ENCODE results near the gene UBR1.
A peak's percentile ranks its signal among the peaks of the same experiment; 100 is the strongest.

UBR1 gene

DNA sequence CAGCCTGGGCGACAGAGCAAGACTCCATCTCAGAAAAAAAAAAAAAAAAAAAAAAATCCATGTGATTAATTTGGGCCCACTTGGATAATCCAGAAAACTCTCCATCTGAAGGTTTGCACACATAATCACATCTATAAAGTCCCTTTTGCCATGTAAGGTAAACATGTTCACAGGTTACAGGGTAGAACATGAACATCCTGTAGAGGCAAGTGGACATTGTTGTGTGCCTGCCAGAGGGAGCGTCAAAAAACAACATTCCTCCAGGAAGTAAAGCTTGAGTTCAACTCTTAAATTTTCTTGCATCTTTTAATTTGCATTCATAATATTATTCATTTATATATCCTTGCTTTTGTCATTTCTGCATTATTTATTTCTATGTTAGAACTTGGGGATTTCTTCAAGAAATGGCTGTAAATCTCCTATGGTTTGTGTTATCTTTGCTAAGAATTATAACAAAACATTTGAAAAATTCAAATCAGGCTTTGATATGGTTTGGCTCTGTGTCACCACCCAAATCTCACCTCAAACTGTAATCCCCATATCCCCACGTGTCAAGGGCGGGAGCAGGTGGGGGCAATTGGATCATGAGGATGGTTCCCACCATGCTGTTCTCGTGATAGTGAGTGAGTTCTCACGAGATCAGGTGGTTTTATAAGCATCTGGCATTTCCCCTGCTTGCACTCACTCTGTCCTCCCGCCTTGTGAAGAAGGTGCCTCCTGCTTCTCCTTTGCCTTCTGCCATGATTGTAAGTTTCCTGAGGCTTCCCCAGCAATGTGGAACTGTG, 173.9 kb downstream of the UBR1 start:
- no peak overlapping the region for H3K4me3 ChIP-seq (ENCODE audit: insufficient read depth, low read length, poor library complexity, severe bottlenecking)
- no peaks in the 10 kb centered on the region for H3K9me2 ChIP-seq (replicated peaks; ENCODE audit: insufficient read depth, low read length)
- no peak overlapping the region for H2AFZ ChIP-seq (ENCODE audit: low read depth, low read length, severe bottlenecking)
- H3K36me3 ChIP-seq (ENCODE audit: low read length), result no peaks in the 10 kb centered on the region
- no peak overlapping the region for H3K27ac ChIP-seq (ENCODE audit: low read depth, low read length)
- no peaks in the 10 kb centered on the region for H3F3A ChIP-seq (ENCODE audit: insufficient read depth)
- no peak overlapping the region for H3K9ac ChIP-seq (ENCODE audit: low read length)
- H3K79me2 ChIP-seq (ENCODE audit: insufficient read depth, low read length), result no peaks in the 10 kb centered on the region
- TF ChIP-seq EZH2phosphoT487 (conservative IDR thresholded peaks at IDR 0.05; ENCODE audit: low read length), result no peak
- TF ChIP-seq, protein P1, sequence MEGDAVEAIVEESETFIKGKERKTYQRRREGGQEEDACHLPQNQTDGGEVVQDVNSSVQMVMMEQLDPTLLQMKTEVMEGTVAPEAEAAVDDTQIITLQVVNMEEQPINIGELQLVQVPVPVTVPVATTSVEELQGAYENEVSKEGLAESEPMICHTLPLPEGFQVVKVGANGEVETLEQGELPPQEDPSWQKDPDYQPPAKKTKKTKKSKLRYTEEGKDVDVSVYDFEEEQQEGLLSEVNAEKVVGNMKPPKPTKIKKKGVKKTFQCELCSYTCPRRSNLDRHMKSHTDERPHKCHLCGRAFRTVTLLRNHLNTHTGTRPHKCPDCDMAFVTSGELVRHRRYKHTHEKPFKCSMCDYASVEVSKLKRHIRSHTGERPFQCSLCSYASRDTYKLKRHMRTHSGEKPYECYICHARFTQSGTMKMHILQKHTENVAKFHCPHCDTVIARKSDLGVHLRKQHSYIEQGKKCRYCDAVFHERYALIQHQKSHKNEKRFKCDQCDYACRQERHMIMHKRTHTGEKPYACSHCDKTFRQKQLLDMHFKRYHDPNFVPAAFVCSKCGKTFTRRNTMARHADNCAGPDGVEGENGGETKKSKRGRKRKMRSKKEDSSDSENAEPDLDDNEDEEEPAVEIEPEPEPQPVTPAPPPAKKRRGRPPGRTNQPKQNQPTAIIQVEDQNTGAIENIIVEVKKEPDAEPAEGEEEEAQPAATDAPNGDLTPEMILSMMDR (IDR thresholded peaks at IDR 0.05; ENCODE audit: insufficient read depth, low read length, poor library complexity, severe bottlenecking), result no peak
- no peaks in the 10 kb centered on the region for H3K27me3 ChIP-seq (ENCODE audit: low read length)
- H4K20me1 ChIP-seq (ENCODE audit: low read depth, low read length), result no peaks in the 10 kb centered on the region
- H3K9me3 ChIP-seq (ENCODE audit: insufficient read depth, low read length), result no peaks in the 10 kb centered on the region
- H3K4me2 ChIP-seq (ENCODE audit: low read depth, low read length, poor library complexity, severe bottlenecking), result no peak overlapping the region

DNA sequence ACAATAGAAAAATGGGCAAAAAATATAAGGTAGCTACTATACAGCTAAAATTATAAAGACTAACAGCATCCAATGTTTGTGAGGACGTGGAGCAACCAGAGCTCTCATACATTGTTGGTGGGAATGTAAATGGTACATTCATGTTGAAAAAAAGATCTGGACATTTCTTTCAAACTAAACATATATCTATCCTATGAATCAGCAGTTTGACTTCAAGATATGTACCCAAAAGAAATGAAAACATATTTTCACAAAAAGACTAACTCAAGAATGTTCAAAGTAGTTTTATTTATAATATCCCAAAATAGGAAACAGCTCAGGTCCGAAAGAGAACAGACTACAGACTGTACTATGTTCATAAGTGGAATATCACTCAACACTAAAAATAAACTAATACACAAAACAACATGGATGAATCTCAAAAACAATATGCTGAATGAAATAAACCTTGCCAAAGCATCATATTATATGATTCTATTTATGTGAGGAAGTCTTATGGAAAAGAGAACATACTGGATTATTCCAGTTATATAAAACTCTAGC, 176.5 kb downstream of the UBR1 start:
- Histone ChIP-seq H3K36me3 (ENCODE audit: low read length) (no peaks in the 10 kb centered on the region), H4K20me1 (ENCODE audit: low read depth, low read length) (no peaks in the 10 kb centered on the region), H3K27ac (ENCODE audit: low read depth, low read length) (no peak overlapping the region), H3K79me2 (ENCODE audit: insufficient read depth, low read length) (no peaks in the 10 kb centered on the region), H3K9me3 (ENCODE audit: insufficient read depth, low read length) (no peaks in the 10 kb centered on the region), H3K9ac (ENCODE audit: low read length) (no peak overlapping the region), H3K4me2 (ENCODE audit: low read depth, low read length, poor library complexity, severe bottlenecking) (no peak overlapping the region), H2AFZ (ENCODE audit: low read depth, low read length, severe bottlenecking) (no peak overlapping the region), H3K9me2 (replicated peaks; ENCODE audit: insufficient read depth, low read length) (no peaks in the 10 kb centered on the region), H3F3A (ENCODE audit: insufficient read depth) (no peaks in the 10 kb centered on the region), H3K4me3 (ENCODE audit: insufficient read depth, low read length, poor library complexity, severe bottlenecking) (no peak overlapping the region), H3K27me3 (ENCODE audit: low read length) (no peaks in the 10 kb centered on the region)
- TF ChIP-seq, protein P1 (IDR thresholded peaks at IDR 0.05; ENCODE audit: insufficient read depth, low read length, poor library complexity, severe bottlenecking), result no peak
- TF ChIP-seq EZH2phosphoT487 (conservative IDR thresholded peaks at IDR 0.05; ENCODE audit: low read length), result no peak

DNA sequence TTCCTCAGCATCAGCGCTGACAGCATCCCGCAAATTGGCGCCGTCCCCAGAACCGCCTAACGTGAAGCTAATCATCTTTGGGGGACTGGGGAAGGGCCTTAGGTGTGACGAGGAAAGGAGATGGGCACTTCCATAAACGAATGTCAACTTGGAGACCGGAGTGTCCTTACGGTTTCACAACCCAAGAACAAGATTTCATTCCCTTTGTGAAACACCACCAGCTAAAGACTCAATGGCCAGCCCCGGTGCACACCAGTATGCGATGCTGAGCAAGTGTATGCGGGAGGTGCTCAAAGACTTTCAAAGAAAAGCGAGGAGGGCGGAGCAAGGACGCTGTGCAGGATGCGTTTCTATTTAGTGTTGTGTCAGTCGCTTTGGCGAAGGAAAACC, 184.5 kb downstream of the UBR1 start:
- H2AFZ ChIP-seq (ENCODE audit: low read depth, low read length, severe bottlenecking), result peak overlapping the region; percentile 88
- peaks cover 17% of the 10 kb centered on the region; the same call in 1 of the 2 replicates for H3F3A ChIP-seq (ENCODE audit: insufficient read depth)
- H4K20me1 ChIP-seq (ENCODE audit: low read depth, low read length), result peaks cover 12% of the 10 kb centered on the region; the same call in 1 of the 2 replicates
- H3K9ac ChIP-seq (ENCODE audit: low read length), result peak overlapping the region; percentile 44
- H3K4me3 ChIP-seq (ENCODE audit: insufficient read depth, low read length, poor library complexity, severe bottlenecking), result peak overlapping the region; percentile 48
- H3K9me2 ChIP-seq (replicated peaks; ENCODE audit: insufficient read depth, low read length), result no peaks in the 10 kb centered on the region
- no peak overlapping the region for H3K27ac ChIP-seq (ENCODE audit: low read depth, low read length)
- peak overlapping the region; percentile 58 for H3K4me2 ChIP-seq (ENCODE audit: low read depth, low read length, poor library complexity, severe bottlenecking)
- no peak for TF ChIP-seq EZH2phosphoT487 (conservative IDR thresholded peaks at IDR 0.05; ENCODE audit: low read length)
- TF ChIP-seq, protein P1 (IDR thresholded peaks at IDR 0.05; ENCODE audit: insufficient read depth, low read length, poor library complexity, severe bottlenecking), result no peak
- peaks cover 5% of the 10 kb centered on the region; the same call in 1 of the 2 replicates for H3K79me2 ChIP-seq (ENCODE audit: insufficient read depth, low read length)
- no peaks in the 10 kb centered on the region for H3K27me3 ChIP-seq (ENCODE audit: low read length)
- 0 out of 2 replicates have a peak, but pooled peaks cover 2% of the 10 kb centered on the region for H3K36me3 ChIP-seq (ENCODE audit: low read length)
- no peaks in the 10 kb centered on the region for H3K9me3 ChIP-seq (ENCODE audit: insufficient read depth, low read length)

Measured in SU-DHL-6 (cell line).